ENCODE results near the gene GMDS. TPM values are rescaled to one million over a fixed set of nuclear protein-coding genes. Genes with fewer than 3 reads are reported as not detected.

The GMDS gene
- total and polyA plus RNA-seq, 2 of the 8 experiments (the other 6 are each of a cell fraction or from before 2014, with no cell fraction given) = 16.8 to 50.0 TPM

GRCh38 chr6:1608222-1609040 lies 637.0 kb downstream of the GMDS start (continued):
- peak; percentile 83; the same call in 1 of the 2 replicates for TF ChIP-seq CBX8 (IDR thresholded peaks at IDR 0.05; ENCODE audit: borderline replicate concordance, low read depth, low read length)
- no peak for TF ChIP-seq TAF1 (IDR thresholded peaks at IDR 0.05; ENCODE audit: low read depth, low read length)
- TF ChIP-seq TEAD4 (IDR thresholded peaks at IDR 0.05; ENCODE audit: low read depth, low read length) = no peak
- TF ChIP-seq BACH1 (IDR thresholded peaks at IDR 0.05; ENCODE audit: low read length) = no peak
- TF ChIP-seq TCF12 (IDR thresholded peaks at IDR 0.05; ENCODE audit: low read depth, low read length) = no peak
